GM19239 (cell line): ENCODE data around the gene ADGRV1.
"Not testable (repeated sequence)": the region's sequence is repeated elsewhere in the genome, so short reads cannot be mapped to it uniquely, and the experiment has no call there.

Source experiments
- DNase-seq: peaks from one replicate; pipeline ENCODE4 v3.0.0; 2011; ENCODE audit warnings: low spot score; ENCODE audit not compliant: insufficient read length
- FAIRE-seq: peaks from 2 replicates; lab custom pipeline; 2011; peaks lifted over from hg19 to GRCh38; lab: Jason Lieb, UNC

ADGRV1 gene

GRCh38 chr5:90691533-90691932 lies 132.9 kb downstream of the ADGRV1 start:
- no peak for FAIRE-seq
- DNase-seq: no peak

- FAIRE-seq: no peak
- no peak for DNase-seq
Measured at GRCh38 chr5:90696153-90696552, 137.6 kb downstream of the ADGRV1 start.

GRCh38 chr5:90700299-90700698 lies 141.7 kb downstream of the ADGRV1 start:
- no peak for FAIRE-seq

GRCh38 chr5:90703932-90704331 lies 145.3 kb downstream of the ADGRV1 start:
- DNase-seq (no peak), FAIRE-seq (no peak)

More at GRCh38 chr5:90700299-90700698, 141.7 kb downstream of the ADGRV1 start:
- DNase-seq: no peak

GRCh38 chr5:90707698-90708097 lies 149.1 kb downstream of the ADGRV1 start:
- DNase-seq: no peak
- no peak for FAIRE-seq

- DNase-seq: peak; percentile 1
Measured at GRCh38 chr5:90709323-90710155, 150.9 kb downstream of the ADGRV1 start.

GRCh38 chr5:90718387-90718786 lies 159.8 kb downstream of the ADGRV1 start:
- no peak for FAIRE-seq
- DNase-seq: no peak

More at GRCh38 chr5:90709323-90710155, 150.9 kb downstream of the ADGRV1 start:
- no peak for FAIRE-seq

- FAIRE-seq (no peak), DNase-seq (no peak)
Measured at GRCh38 chr5:90739567-90739966, 181.0 kb downstream of the ADGRV1 start.

- DNase-seq (no peak), FAIRE-seq (no peak)
Measured at GRCh38 chr5:90740244-90740799, 181.7 kb downstream of the ADGRV1 start.

- no peak for FAIRE-seq
- DNase-seq: no peak
Measured at GRCh38 chr5:90741022-90741564, 182.5 kb downstream of the ADGRV1 start.

GRCh38 chr5:90746119-90746518 lies 187.5 kb downstream of the ADGRV1 start:
- DNase-seq: no peak
- FAIRE-seq: no peak

- DNase-seq: no peak
- no peak for FAIRE-seq
Measured at GRCh38 chr5:90747175-90747574, 188.6 kb downstream of the ADGRV1 start.

- FAIRE-seq (no peak), DNase-seq (no peak)
Measured at GRCh38 chr5:90747693-90748092, 189.1 kb downstream of the ADGRV1 start.

- FAIRE-seq: no peak
- DNase-seq: no peak
Measured at GRCh38 chr5:90759119-90759518, 200.5 kb downstream of the ADGRV1 start.

- FAIRE-seq (no peak), DNase-seq (no peak)
Measured at GRCh38 chr5:90767710-90768109, 209.1 kb downstream of the ADGRV1 start.

GRCh38 chr5:90770006-90770541 lies 211.5 kb downstream of the ADGRV1 start:
- FAIRE-seq, DNase-seq: not testable (repeated sequence)

GRCh38 chr5:90777959-90778358 lies 219.4 kb downstream of the ADGRV1 start:
- FAIRE-seq: no peak
- no peak for DNase-seq

- FAIRE-seq (peak; percentile 96), DNase-seq (no peak)
Measured at GRCh38 chr5:90783460-90784333, 225.1 kb downstream of the ADGRV1 start.

GRCh38 chr5:90786756-90787155 lies 228.2 kb downstream of the ADGRV1 start:
- DNase-seq (no peak), FAIRE-seq (no peak)

- DNase-seq (no peak), FAIRE-seq (no peak)
Measured at GRCh38 chr5:90792725-90793124, 234.1 kb downstream of the ADGRV1 start.
